AG09309 (cell line): ENCODE measurements around the gene CHSY3.

Source experiments
- DNase-seq: peaks from one replicate; pipeline ENCODE4 v3.0.0-alpha.2; 2010; ENCODE audit warnings: low read depth
- H3K4me3 ChIP-seq: 2 replicates; pipeline ENCODE4 v1.5.1; 2011; ENCODE audit warnings: mild to moderate bottlenecking, low read depth, low read length, moderate library complexity; ENCODE audit not compliant: control insufficient read depth
- TF ChIP-seq, protein P1 (sequence below): IDR thresholded peaks from 2 replicates; pipeline ENCODE4 v1.5.1; 2011; ENCODE audit warnings: mild to moderate bottlenecking, low read depth, low read length, inconsistent platforms; ENCODE audit not compliant: insufficient read depth, control insufficient read depth; ENCODE audit errors: missing control alignments

Gene CHSY3

DNA sequence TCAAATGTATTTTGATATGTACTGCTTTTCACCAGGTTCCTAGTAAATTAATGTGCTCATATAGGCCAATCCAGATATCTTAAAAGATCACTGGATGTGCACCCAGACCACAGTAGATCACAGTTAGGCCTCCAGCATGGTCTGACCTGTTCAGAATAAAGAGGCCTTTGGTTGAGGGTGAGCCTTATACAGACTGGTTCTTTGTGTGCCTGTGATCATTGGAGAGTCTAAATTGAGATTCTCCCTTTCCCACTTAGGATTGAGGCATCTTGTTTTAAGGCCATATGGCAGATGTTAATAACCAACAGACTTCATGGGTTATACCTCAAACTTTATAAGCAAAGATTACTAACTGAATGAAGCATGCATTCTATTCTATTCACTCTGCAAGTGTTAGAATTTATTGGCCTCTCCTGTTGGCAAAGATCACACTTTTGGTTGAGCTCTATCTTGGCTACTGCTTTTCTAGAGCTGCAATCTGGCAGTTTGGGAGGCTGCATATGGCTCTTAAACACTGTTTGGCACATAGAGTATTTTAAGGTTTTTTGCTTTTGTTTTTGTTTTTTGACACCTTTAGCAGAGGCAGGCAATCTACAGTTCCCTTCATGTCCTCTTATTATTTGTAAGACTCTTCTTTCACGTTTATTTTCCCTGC is 8.5 kb downstream of the CHSY3 start:
- DNase-seq, result no peak
- TF ChIP-seq, protein P1, sequence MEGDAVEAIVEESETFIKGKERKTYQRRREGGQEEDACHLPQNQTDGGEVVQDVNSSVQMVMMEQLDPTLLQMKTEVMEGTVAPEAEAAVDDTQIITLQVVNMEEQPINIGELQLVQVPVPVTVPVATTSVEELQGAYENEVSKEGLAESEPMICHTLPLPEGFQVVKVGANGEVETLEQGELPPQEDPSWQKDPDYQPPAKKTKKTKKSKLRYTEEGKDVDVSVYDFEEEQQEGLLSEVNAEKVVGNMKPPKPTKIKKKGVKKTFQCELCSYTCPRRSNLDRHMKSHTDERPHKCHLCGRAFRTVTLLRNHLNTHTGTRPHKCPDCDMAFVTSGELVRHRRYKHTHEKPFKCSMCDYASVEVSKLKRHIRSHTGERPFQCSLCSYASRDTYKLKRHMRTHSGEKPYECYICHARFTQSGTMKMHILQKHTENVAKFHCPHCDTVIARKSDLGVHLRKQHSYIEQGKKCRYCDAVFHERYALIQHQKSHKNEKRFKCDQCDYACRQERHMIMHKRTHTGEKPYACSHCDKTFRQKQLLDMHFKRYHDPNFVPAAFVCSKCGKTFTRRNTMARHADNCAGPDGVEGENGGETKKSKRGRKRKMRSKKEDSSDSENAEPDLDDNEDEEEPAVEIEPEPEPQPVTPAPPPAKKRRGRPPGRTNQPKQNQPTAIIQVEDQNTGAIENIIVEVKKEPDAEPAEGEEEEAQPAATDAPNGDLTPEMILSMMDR, result no peak
- H3K4me3 ChIP-seq, result no peak overlapping the region

DNA sequence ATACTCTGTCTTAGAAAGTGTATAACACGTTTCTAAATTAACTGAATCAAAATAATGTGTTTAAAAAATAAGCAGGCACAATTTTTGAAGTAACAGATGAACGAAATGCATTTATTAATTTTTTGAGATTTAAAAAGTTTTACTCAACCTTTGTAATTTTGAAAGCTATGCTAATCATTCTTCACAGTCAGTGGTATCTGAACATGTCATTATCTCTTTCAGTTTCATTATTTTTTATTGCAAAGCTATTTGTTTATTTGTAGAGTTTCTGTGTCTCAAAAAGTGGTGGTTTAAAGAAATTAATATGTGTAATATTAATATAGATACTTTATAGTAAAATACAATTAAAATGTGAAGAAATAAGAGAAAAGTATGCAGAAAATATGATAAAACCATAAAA is 11.2 kb downstream of the CHSY3 start:
- TF ChIP-seq, protein P1, result no peak
- no peak for DNase-seq
- no peak overlapping the region for H3K4me3 ChIP-seq

DNA sequence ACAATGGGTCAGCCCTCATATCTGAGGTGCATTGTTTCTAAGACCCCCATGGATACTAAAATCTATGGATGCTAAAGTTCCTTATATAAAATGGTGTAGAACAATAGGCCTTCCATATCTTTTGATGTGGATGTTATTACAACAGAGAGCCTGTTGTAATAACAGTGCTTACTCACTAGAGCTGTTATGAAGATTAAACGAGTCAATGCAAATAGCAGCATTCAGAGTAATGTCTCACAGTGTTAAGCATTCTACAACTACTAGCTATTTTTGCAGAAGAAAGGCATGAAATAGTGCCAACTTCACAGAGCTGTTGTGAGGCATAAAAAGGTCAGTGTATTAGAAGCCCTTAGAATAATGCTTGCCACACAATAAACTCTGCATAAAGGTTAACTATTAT is 13.0 kb downstream of the CHSY3 start:
- DNase-seq, result no peak
- H3K4me3 ChIP-seq, result no peak overlapping the region
- TF ChIP-seq, protein P1, result no peak

DNA sequence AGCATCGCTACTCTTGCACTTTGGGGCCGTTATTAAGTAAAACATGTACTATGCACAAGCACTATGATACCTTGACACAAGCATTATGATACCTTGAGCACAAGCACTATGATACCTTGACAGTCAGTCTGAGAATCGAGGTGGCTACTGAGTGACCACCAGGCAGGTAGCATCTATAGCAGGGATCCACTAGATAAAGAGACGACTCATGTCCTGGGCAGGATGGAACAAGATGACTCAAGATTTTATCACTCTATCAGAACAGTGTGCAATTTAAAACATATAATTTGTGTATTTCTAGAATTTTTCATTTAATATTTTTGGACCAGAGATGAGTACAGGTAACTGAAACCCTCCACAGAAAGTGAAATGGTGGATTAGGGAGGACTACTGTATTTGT is 16.9 kb downstream of the CHSY3 start:
- no peak overlapping the region for H3K4me3 ChIP-seq
- TF ChIP-seq, protein P1, result no peak
- DNase-seq, result no peak

DNA sequence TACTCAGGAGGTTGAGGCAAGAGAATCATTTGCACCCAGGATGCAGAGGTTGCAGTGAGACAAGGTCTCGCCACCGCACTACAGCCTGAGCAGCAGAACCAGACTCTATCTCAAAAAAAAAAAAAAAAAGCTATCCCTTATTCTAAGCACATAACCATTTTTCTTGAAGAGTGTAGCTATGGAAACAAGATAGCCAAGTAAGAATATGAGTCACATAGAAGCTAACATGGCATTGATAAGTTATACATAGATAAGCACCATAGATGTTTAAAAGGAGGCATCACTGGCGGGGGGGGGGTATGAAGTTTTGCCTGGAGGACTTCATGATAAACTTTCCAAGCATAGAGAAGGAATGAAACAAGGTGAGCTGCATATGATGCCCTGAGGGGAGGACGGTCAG is 26.0 kb downstream of the CHSY3 start:
- DNase-seq, result no peak
- H3K4me3 ChIP-seq, result no peak overlapping the region
- TF ChIP-seq, protein P1, result no peak

DNA sequence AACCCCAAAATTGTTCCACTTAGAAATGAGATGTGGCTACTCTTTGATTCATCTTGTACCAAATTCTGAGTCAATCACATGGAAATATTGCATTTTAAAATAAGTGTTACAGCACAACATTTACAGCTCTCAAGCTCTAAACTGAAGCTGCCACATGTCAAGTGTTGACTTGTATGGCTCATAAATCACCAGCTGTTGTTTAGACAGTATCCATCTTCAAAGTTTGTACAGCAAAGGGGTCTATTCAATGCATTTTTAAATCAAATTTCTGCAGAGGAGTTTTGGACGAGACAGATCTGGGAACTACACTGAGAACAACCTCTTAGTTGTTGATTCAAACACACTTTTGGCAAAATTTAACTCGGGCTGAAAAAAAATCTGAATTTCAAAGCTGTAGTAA is 31.4 kb downstream of the CHSY3 start:
- H3K4me3 ChIP-seq, result no peak overlapping the region
- DNase-seq, result no peak
- TF ChIP-seq, protein P1, result no peak
